NCI-H1092 treated with DMSO at 0.1 percent for 48 hours (cell line): ENCODE data around the gene CTDP1.
A peak's percentile ranks its signal among the peaks of the same experiment; 100 is the strongest.

Experiments
- DNase-seq: peaks from one replicate; lab custom pipeline; 2025; lab: John Stamatoyannopoulos, UW

CTDP1 gene

GRCh38 chr18:79784071-79784913 is 104.7 kb downstream of the CTDP1 start:
- no peak for DNase-seq

- no peak for DNase-seq
These were observed 105.6 kb downstream of the CTDP1 start for GRCh38 chr18:79784965-79785770.

DNA sequence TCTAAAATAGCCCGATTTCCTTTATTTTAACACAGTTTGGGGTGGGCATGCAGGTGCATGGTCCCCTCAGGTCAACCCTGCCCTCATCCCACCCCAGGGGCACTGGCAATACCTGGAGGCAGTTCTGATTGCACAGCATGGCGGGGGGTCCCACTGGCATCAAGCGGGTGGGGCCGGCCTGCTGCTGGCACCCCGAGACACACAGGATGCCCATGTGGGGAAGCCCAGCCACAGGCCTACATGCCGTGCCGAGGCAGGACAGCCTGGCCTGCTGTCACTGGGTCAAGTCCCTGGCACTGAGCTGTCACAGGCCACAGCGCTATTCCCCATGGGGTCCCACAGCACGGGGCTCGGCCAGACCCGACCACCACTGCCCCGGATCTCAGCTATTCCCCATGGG is 106.2 kb downstream of the CTDP1 start:
- DNase-seq = no peak

- no peak for DNase-seq
These were observed 106.7 kb downstream of the CTDP1 start for GRCh38 chr18:79786304-79786703.

GRCh38 chr18:79786786-79787526 is 107.4 kb downstream of the CTDP1 start:
- DNase-seq = no peak

DNA sequence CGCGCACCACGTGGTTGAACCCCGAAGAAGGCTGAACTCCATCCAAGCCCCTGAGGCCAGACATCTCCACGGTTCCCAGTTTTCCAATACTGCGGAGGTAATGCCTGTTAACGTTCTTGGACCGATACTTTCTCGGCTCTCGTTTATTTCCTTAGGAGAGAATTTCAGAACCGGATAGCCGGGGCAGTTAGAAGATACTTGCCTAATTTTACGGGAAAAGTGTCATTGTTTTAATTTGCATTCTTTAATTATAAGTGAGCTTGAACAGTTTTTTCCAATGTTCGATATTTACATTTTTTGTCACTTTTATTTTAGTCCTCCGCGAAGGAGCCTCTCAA is 107.9 kb downstream of the CTDP1 start:
- no peak for DNase-seq

DNA sequence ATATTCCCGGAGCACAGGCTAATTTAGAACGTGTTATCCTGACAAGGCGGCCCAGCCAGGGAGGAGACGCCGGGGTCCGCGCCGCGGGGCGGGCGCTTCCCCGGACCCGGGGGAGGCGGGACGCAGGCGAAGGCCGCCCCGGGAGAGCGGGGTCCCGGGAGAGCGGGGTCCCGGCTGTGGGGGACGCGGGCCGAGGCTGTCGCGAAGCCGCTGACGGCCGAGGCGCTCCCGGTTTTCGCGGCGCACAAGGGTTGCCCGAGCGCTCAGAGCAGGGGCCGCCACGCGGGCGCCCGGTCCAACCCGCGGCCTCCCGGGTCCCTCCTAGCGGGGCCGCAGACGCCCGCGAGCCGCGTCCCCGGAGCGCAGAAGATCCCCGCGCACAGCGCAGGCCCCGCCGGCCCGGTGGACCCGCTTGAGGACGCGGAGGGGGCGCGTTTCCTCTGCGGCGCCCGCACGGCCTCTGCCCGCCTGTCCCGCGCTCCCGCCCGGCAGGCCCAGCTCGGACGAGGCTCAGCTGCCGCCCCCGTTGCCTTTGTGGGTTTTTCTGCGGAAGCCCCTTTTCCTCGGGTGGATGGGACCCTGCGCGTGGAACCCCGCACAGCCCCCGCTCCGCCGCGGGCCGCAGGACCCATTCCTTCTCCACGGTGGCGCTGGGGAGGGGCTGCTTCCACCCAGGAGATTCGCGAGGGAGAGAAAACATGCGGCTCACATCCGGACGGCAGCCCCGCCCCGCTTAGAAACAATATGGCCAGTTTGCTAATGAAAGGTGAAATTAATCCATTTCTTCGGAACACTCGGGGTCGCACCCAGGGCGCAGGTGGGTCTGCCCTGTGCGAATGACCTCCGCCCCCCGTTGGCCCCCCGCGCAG is 108.5 kb downstream of the CTDP1 start:
- no peak for DNase-seq

- DNase-seq = no peak
These were observed 109.1 kb downstream of the CTDP1 start for GRCh38 chr18:79788734-79789085.

DNA sequence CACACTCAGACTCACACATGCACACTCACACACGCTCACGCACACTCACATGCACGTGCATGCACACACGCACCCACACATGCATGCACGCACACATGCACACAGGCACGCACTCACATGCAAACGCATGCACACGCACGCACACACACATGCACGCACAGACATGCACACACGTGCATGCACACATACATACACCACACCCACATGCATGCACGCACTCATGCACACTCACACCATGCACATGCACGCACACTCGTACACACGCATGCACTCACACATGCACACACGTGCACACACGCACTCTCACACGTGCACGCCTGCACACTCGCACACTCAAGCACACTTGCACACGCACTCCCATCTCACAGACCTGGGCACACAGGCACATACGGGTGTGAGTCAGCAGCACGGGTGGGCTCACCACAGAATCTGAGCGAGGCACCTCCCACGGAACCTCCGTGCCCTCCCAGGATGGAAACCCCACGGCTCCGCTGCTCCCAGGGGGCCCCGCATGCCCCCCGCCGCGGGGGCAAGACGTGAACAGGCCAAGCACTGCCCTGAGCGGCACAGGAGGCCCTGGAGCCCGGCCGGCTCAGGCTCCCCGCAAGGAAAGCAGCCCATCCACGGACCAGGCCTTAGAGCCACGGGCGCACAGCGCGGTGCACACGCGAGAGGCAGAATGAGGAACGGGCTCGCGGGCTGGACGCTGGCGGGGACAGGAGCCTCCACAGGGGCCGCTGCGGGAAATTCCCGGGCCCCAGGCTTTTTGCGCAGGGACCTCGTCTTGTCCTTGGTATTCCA is 109.7 kb downstream of the CTDP1 start:
- DNase-seq = no peak

DNA sequence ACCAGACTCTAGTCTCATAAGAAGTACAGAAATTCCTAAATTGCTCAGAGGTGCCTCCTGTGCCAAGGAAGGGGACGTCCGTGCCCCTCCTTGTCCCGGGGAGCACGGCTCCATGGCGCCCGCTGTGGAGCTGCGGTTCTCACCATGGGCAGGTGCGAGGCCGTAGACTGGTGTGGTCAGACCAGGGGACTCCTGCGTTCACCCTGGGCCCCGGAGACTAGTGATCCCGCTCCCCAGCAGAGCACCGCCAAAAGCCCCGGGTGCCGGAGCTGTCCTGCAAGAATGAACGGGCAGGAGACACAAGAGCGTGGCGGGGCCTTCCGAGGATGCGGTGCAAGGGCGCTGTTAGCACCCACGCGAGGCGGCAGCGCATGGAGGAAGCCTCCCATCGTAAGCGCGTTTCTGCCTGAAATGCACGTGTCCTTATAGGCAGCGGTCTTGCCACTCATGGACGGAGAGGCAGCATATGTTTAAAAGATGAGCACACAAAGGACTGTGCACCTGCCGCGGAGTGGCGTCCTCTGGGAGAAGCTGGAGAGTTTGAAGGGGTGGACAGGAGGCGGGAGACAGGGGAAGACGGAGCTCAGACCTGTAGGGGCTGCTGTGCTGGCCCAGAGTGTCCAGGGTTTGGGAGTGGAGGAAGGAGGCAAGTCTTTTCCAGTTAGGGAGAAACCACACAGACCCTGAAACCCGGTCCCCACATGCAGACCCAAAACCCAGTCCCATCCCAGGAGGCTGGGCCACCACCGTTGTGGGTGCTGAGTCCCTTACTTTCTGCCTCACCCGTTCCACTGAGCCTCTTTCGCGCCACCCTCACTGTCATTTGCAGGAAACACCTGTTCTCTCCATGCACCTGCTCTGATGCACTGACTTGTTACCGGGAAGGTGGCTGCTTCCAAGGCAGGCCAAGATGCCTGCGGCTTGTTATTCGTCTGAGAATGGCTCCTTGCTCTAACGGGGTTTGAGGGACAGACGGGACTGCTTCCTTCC is 110.6 kb downstream of the CTDP1 start:
- DNase-seq = peak; percentile 62

- peak; percentile 14 for DNase-seq
These were observed 111.7 kb downstream of the CTDP1 start for GRCh38 chr18:79790996-79791972.

DNA sequence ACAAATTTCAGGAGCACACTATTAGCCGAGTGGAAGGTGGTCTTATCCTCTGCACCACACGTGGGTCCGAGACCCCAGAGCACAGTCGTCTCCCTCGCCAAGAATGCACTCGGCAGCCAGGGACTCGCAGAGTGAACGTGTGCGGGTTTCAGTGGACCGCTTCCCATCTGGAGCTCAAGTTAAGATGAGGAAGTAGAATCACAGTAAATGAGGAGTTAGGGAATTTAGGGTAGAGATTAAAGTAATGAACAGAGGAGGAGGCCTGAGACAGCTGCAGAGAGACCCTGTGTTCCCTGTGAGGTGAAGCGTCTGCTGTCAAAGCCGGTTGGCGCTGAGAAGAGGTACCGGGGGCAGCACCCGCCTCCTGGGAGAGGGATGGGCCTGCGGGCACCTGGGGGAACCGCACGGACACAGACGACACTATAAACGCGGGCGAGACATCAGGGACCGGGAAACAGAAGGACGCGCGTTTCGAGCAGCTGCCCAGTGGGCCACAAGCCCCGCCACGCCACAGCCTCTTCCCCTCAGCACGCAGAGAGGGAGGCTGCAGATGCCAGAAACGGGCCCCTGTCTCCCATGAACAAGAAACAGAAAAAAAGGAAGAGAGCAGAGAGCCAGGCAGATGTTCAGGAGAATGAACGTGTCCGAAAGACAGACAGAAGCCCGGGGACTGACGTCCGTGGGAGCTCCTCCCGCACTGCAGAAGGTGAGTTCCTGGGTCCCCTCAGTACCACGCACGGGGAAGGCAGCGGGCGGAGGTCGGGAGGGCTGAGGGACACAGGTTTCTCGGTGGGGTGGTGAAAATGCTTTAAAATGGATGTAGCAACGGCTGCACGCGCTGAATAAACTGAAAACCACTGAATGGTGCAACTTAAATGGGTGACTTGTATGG is 112.7 kb downstream of the CTDP1 start:
- no peak for DNase-seq

GRCh38 chr18:79792988-79793355 is 113.4 kb downstream of the CTDP1 start:
- DNase-seq = no peak

DNA sequence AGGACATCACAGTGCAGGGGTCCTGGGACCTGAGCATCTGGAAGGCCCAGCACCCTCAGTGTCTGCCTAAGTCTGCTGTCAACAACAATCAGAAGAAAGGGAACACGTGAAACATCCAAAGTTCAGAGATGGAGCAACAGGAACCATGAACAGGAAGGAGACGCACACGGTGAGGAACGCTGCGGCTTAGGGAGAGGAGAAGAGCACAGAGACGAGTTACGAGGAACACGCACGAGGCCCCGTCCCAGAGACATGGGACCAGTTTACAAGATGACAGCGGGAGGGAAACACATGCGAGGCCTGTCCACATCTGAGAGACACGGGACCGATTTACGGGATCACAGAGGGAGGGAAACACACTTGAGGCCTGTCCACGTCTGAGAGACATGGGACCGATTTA is 115.2 kb downstream of the CTDP1 start:
- no peak for DNase-seq

GRCh38 chr18:79795446-79795845 is 115.8 kb downstream of the CTDP1 start:
- DNase-seq = no peak

DNA sequence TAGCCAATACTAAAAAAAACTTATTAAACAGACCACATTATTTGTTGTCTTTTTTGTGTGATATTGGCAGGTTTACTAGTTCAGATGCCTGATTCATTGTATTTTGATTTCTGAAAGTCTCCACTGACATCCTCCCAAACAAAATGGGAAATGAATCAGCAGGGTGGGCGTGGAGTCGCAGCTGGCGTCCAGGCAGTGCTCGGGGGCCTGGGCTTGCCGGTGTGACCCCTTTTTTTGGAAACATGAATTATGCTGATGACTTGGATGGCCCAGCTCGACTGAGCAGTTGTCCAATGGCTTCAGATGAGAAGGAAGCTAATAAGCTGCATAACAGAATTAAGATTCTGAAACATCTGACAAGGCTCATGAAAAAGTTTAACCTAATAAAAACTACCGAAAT is 116.4 kb downstream of the CTDP1 start:
- DNase-seq = no peak
